GM23338 (cell line): Measurements from ENCODE around the gene NCDN. TPM values are rescaled to one million over a fixed set of nuclear protein-coding genes. Genes with fewer than 3 reads are reported as not detected.

Experiments
- ATAC-seq: fragments of 200-7000 bp; cut with Tn5 transposase; 3 replicates; pipeline ENCODE4 v1.9.1; 2020
- DNase-seq: peaks from one replicate; pipeline ENCODE4 v3.0.0-alpha.2; 2015; ENCODE audit warnings: low spot score
- H2AFZ ChIP-seq: fragments of 200-600 bp; sonication (generic); 2 replicates; pipeline ENCODE4 v1.8.0; 2016; ENCODE audit warnings: antibody characterized with exemption, mild to moderate bottlenecking, moderate library complexity
- H3F3A ChIP-seq: fragments of 200-600 bp; sonication (generic); replicated peaks from 2 replicates; pipeline ENCODE4 v1.8.0; 2017; ENCODE audit warnings: antibody characterized with exemption, mixed run types, low read depth
- H3K27ac ChIP-seq: fragments of 200-600 bp; sonication (generic); 2 replicates; pipeline ENCODE4 v1.6.1; 2016; ENCODE audit warnings: low read depth
- H3K27me3 ChIP-seq: fragments of 200-600 bp; sonication (generic); 2 replicates; pipeline ENCODE4 v1.8.0; 2016; ENCODE audit warnings: mild to moderate bottlenecking, mixed run types, moderate library complexity; ENCODE audit not compliant: insufficient read depth
- H3K36me3 ChIP-seq: fragments of 200-600 bp; sonication (generic); 2 replicates; pipeline ENCODE4 v1.8.0; 2016; ENCODE audit warnings: mild to moderate bottlenecking; ENCODE audit not compliant: insufficient read depth
- H3K4me1 ChIP-seq: fragments of 200-600 bp; sonication (generic); 2 replicates; pipeline ENCODE4 v1.8.0; 2016; ENCODE audit warnings: mild to moderate bottlenecking, moderate library complexity; ENCODE audit not compliant: insufficient read depth
- H3K4me2 ChIP-seq: fragments of 200-600 bp; sonication (generic); 2 replicates; pipeline ENCODE4 v1.7.1; 2017; ENCODE audit warnings: mixed run types
- H3K4me3 ChIP-seq: fragments of 200-600 bp; sonication (generic); 2 replicates; pipeline ENCODE4 v1.6.1; 2016; ENCODE audit warnings: mixed run types
- H3K79me2 ChIP-seq: fragments of 200-600 bp; sonication (generic); replicated peaks from 2 replicates; pipeline ENCODE4 v1.8.0; 2017; ENCODE audit warnings: mild to moderate bottlenecking; ENCODE audit not compliant: insufficient read depth
- H3K9me2 ChIP-seq: fragments of 200-600 bp; sonication (generic); 2 replicates; pipeline ENCODE4 v1.8.0; 2017; ENCODE audit not compliant: insufficient read depth
- H4K20me1 ChIP-seq: fragments of 200-600 bp; sonication (generic); replicated peaks from 2 replicates; pipeline ENCODE4 v1.8.0; 2017; ENCODE audit warnings: mild to moderate bottlenecking; ENCODE audit not compliant: insufficient read depth
- H3K27ac Mint-ChIP-seq: 2 replicates; pipeline ENCODE4 v1.8.0; 2020; ENCODE audit warnings: inconsistent platforms, mild to moderate bottlenecking, moderate library complexity, mixed read lengths
- H3K27me3 Mint-ChIP-seq: 3 replicates; pipeline ENCODE4 v1.8.0; 2022; ENCODE audit warnings: low read depth, mild to moderate bottlenecking, moderate library complexity, mixed read lengths, inconsistent platforms; ENCODE audit not compliant: insufficient read depth, poor library complexity
- H3K36me3 Mint-ChIP-seq: 3 replicates; pipeline ENCODE4 v1.8.0; 2021; ENCODE audit warnings: low read depth, mild to moderate bottlenecking, inconsistent platforms, moderate library complexity, mixed read lengths
- H3K4me1 Mint-ChIP-seq: 3 replicates; pipeline ENCODE4 v1.8.0; 2020; ENCODE audit warnings: mild to moderate bottlenecking, inconsistent platforms, mixed read lengths
- H3K4me3 Mint-ChIP-seq: 3 replicates; pipeline ENCODE4 v1.8.0; 2021; ENCODE audit warnings: moderate library complexity, mild to moderate bottlenecking, inconsistent platforms, mixed read lengths
- H3K9me3 Mint-ChIP-seq: 3 replicates; pipeline ENCODE4 v1.8.0; 2020; ENCODE audit warnings: moderate library complexity, mild to moderate bottlenecking, inconsistent platforms, mixed read lengths
- CREB1 ChIP-seq: fragments of 250-450 bp; sonication (Bioruptor Pico); IDR thresholded peaks from 2 replicates; pipeline ENCODE4 v1.5.0; 2020; ENCODE audit warnings: low read depth, mild to moderate bottlenecking, moderate library complexity
- EZH2 ChIP-seq: fragments of 200-600 bp; sonication (generic); IDR thresholded peaks from one replicate; pipeline ENCODE4 v1.8.0; 2017; ENCODE audit warnings: antibody characterized with exemption, mild to moderate bottlenecking, low read depth; ENCODE audit not compliant: unreplicated experiment
- EZH2phosphoT487 ChIP-seq: fragments of 200-600 bp; sonication (generic); IDR thresholded peaks from one replicate; pipeline ENCODE4 v1.8.1; 2018; ENCODE audit warnings: antibody characterized with exemption; ENCODE audit not compliant: unreplicated experiment
- JUNB ChIP-seq: IDR thresholded peaks from one replicate; pipeline ENCODE4 v1.6.1; 2016; ENCODE audit warnings: antibody characterized with exemption; ENCODE audit not compliant: unreplicated experiment
- NANOG ChIP-seq: IDR thresholded peaks from 2 replicates; pipeline ENCODE4 v1.6.1; 2016; ENCODE audit warnings: antibody characterized with exemption, borderline replicate concordance
- POLR2AphosphoS5 ChIP-seq: IDR thresholded peaks from 2 replicates; pipeline ENCODE4 v1.6.1; 2016; ENCODE audit warnings: antibody characterized with exemption, low read depth
- STAT1 ChIP-seq: IDR thresholded peaks from one replicate; pipeline ENCODE4 v1.6.1; 2016; ENCODE audit warnings: antibody characterized with exemption; ENCODE audit not compliant: unreplicated experiment
- ZNF114 ChIP-seq: fragments of 250-450 bp; sonication (Bioruptor Pico); IDR thresholded peaks from 2 replicates; pipeline ENCODE4 v1.5.0; 2020; ENCODE audit warnings: mild to moderate bottlenecking, moderate library complexity
- ZNF331 ChIP-seq: fragments of 250-450 bp; sonication (Bioruptor Pico); IDR thresholded peaks from 2 replicates; pipeline ENCODE4 v1.5.0; 2020; ENCODE audit warnings: low read depth, mild to moderate bottlenecking, moderate library complexity
- polyA plus RNA-seq: library from polyadenylated mRNA; unstranded; fragments of >200 nt; fragmentation: Nextera tagmentation; extraction: Ambion mirVana; gene quantifications from 2 replicates; pipeline ENCODE4 v1.2.1, GENCODE V29; 2016
- total RNA-seq: library from RNA; depleted of rRNA; stranded (reverse); fragments of >200 nt; shearing (Covaris generic); gene quantifications from 2 replicates; pipeline ENCODE4 v1.2.3, GENCODE V29; 2014
- TF ChIP-seq, protein P1 (sequence below): IDR thresholded peaks from one replicate; pipeline ENCODE4 v1.6.1; 2018; ENCODE audit warnings: antibody characterized with exemption; ENCODE audit not compliant: unreplicated experiment
- TF ChIP-seq, protein P2 (sequence below): fragments of 250-450 bp; sonication (Bioruptor Pico); IDR thresholded peaks from 2 replicates; pipeline ENCODE4 v1.5.0; 2020; ENCODE audit warnings: mild to moderate bottlenecking, moderate library complexity
- TF ChIP-seq, protein P3 (sequence below): IDR thresholded peaks from 2 replicates; pipeline ENCODE4 v1.6.1; 2016; ENCODE audit warnings: antibody characterized with exemption
- TF ChIP-seq, protein P4 (sequence below), 2 experiments: fragments of 200-600 bp in 1 of 2; sonication (generic) in 1 of 2; conservative IDR thresholded peaks; 2 replicates each; pipeline versions ENCODE4 v1.5.1 to v1.6.1; 2016 to 2017; ENCODE audit warnings: antibody characterized with exemption in 2 of 2, low read depth in 2 of 2, mild to moderate bottlenecking in 2 of 2, moderate library complexity in 1 of 2

NCDN gene
- total and polyA plus RNA-seq, 2 experiments from 2014 or later, result 13.2 to 44.2 TPM

DNA sequence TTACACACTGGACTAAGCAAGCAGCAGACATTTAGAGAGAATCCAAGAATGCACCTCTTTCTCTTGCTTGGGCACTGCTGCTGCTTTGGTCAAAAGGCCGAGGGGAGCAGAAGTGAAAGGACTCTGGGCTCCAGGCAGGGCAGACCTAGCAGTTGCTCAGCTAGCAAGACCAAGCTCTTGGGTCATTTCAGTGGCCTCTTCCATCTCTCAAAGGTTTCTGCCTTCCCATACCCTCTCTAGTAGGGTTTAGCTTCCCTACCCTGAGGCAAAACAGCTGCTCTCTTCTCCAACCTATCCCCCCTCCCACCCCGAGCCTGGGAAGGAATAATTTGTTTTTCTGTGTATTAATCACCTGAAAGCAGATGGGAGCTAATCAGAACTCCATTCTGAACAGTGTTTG lies 41.3 kb downstream of the NCDN start:
- no peaks in the 10 kb centered on the region for H3K27me3 Mint-ChIP-seq
- Histone ChIP-seq H3K4me3 (no peak overlapping the region), H4K20me1 (peaks cover 9% of the 10 kb centered on the region; the same call in 1 of the 2 replicates), H3K4me2 (no peak overlapping the region), H3K4me1 (no peaks in the 10 kb centered on the region), H3K27ac (no peak overlapping the region), H3K9me2 (no peaks in the 10 kb centered on the region), H3K36me3 (peaks cover 23% of the 10 kb centered on the region), H2AFZ (no peak overlapping the region), H3K27me3 (no peaks in the 10 kb centered on the region), H3K79me2 (no peaks in the 10 kb centered on the region), H3F3A (peaks cover 8% of the 10 kb centered on the region; the same call in 1 of the 2 replicates)
- no peaks in the 10 kb centered on the region for H3K9me3 Mint-ChIP-seq
- TF ChIP-seq ZNF114 (CRISPR knock-in tag), result no peak
- no peak for TF ChIP-seq NANOG
- no peak for TF ChIP-seq CREB1
- TF ChIP-seq EZH2phosphoT487, result no peak
- TF ChIP-seq, protein P1, sequence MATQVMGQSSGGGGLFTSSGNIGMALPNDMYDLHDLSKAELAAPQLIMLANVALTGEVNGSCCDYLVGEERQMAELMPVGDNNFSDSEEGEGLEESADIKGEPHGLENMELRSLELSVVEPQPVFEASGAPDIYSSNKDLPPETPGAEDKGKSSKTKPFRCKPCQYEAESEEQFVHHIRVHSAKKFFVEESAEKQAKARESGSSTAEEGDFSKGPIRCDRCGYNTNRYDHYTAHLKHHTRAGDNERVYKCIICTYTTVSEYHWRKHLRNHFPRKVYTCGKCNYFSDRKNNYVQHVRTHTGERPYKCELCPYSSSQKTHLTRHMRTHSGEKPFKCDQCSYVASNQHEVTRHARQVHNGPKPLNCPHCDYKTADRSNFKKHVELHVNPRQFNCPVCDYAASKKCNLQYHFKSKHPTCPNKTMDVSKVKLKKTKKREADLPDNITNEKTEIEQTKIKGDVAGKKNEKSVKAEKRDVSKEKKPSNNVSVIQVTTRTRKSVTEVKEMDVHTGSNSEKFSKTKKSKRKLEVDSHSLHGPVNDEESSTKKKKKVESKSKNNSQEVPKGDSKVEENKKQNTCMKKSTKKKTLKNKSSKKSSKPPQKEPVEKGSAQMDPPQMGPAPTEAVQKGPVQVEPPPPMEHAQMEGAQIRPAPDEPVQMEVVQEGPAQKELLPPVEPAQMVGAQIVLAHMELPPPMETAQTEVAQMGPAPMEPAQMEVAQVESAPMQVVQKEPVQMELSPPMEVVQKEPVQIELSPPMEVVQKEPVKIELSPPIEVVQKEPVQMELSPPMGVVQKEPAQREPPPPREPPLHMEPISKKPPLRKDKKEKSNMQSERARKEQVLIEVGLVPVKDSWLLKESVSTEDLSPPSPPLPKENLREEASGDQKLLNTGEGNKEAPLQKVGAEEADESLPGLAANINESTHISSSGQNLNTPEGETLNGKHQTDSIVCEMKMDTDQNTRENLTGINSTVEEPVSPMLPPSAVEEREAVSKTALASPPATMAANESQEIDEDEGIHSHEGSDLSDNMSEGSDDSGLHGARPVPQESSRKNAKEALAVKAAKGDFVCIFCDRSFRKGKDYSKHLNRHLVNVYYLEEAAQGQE, result no peak
- TF ChIP-seq, protein P2, sequence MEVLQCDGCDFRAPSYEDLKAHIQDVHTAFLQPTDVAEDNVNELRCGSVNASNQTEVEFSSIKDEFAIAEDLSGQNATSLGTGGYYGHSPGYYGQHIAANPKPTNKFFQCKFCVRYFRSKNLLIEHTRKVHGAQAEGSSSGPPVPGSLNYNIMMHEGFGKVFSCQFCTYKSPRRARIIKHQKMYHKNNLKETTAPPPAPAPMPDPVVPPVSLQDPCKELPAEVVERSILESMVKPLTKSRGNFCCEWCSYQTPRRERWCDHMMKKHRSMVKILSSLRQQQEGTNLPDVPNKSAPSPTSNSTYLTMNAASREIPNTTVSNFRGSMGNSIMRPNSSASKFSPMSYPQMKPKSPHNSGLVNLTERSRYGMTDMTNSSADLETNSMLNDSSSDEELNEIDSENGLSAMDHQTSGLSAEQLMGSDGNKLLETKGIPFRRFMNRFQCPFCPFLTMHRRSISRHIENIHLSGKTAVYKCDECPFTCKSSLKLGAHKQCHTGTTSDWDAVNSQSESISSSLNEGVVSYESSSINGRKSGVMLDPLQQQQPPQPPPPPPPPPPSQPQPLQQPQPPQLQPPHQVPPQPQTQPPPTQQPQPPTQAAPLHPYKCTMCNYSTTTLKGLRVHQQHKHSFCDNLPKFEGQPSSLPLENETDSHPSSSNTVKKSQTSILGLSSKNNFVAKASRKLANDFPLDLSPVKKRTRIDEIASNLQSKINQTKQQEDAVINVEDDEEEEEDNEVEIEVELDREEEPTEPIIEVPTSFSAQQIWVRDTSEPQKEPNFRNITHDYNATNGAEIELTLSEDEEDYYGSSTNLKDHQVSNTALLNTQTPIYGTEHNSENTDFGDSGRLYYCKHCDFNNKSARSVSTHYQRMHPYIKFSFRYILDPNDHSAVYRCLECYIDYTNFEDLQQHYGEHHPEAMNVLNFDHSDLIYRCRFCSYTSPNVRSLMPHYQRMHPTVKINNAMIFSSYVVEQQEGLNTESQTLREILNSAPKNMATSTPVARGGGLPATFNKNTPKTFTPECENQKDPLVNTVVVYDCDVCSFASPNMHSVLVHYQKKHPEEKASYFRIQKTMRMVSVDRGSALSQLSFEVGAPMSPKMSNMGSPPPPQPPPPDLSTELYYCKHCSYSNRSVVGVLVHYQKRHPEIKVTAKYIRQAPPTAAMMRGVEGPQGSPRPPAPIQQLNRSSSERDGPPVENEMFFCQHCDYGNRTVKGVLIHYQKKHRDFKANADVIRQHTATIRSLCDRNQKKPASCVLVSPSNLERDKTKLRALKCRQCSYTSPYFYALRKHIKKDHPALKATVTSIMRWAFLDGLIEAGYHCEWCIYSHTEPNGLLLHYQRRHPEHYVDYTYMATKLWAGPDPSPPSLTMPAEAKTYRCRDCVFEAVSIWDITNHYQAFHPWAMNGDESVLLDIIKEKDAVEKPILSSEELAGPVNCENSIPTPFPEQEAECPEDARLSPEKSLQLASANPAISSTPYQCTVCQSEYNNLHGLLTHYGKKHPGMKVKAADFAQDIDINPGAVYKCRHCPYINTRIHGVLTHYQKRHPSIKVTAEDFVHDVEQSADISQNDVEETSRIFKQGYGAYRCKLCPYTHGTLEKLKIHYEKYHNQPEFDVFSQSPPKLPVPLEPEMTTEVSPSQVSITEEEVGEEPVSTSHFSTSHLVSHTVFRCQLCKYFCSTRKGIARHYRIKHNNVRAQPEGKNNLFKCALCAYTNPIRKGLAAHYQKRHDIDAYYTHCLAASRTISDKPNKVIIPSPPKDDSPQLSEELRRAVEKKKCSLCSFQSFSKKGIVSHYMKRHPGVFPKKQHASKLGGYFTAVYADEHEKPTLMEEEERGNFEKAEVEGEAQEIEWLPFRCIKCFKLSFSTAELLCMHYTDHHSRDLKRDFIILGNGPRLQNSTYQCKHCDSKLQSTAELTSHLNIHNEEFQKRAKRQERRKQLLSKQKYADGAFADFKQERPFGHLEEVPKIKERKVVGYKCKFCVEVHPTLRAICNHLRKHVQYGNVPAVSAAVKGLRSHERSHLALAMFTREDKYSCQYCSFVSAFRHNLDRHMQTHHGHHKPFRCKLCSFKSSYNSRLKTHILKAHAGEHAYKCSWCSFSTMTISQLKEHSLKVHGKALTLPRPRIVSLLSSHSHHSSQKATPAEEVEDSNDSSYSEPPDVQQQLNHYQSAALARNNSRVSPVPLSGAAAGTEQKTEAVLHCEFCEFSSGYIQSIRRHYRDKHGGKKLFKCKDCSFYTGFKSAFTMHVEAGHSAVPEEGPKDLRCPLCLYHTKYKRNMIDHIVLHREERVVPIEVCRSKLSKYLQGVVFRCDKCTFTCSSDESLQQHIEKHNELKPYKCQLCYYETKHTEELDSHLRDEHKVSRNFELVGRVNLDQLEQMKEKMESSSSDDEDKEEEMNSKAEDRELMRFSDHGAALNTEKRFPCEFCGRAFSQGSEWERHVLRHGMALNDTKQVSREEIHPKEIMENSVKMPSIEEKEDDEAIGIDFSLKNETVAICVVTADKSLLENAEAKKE (CRISPR knock-in tag), result no peak
- no peak for TF ChIP-seq JUNB
- TF ChIP-seq STAT1, result no peak
- no peak for TF ChIP-seq POLR2AphosphoS5
- TF ChIP-seq EZH2, result no peak
- no peak for TF ChIP-seq ZNF331
- TF ChIP-seq, protein P3, sequence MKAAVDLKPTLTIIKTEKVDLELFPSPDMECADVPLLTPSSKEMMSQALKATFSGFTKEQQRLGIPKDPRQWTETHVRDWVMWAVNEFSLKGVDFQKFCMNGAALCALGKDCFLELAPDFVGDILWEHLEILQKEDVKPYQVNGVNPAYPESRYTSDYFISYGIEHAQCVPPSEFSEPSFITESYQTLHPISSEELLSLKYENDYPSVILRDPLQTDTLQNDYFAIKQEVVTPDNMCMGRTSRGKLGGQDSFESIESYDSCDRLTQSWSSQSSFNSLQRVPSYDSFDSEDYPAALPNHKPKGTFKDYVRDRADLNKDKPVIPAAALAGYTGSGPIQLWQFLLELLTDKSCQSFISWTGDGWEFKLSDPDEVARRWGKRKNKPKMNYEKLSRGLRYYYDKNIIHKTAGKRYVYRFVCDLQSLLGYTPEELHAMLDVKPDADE, result no peak
- TF ChIP-seq, protein P4, sequence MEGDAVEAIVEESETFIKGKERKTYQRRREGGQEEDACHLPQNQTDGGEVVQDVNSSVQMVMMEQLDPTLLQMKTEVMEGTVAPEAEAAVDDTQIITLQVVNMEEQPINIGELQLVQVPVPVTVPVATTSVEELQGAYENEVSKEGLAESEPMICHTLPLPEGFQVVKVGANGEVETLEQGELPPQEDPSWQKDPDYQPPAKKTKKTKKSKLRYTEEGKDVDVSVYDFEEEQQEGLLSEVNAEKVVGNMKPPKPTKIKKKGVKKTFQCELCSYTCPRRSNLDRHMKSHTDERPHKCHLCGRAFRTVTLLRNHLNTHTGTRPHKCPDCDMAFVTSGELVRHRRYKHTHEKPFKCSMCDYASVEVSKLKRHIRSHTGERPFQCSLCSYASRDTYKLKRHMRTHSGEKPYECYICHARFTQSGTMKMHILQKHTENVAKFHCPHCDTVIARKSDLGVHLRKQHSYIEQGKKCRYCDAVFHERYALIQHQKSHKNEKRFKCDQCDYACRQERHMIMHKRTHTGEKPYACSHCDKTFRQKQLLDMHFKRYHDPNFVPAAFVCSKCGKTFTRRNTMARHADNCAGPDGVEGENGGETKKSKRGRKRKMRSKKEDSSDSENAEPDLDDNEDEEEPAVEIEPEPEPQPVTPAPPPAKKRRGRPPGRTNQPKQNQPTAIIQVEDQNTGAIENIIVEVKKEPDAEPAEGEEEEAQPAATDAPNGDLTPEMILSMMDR (conservative IDR thresholded peaks at IDR 0.05; ENCODE audit: low read depth in 2 of 2), result no peak
- H3K4me1 Mint-ChIP-seq, result no peaks in the 10 kb centered on the region
- H3K4me3 Mint-ChIP-seq, result no peak overlapping the region
- peaks cover 24% of the 10 kb centered on the region for H3K36me3 Mint-ChIP-seq
- no peak for DNase-seq
- no peak for ATAC-seq
- no peak overlapping the region for H3K27ac Mint-ChIP-seq
